GM12891 (cell line): ENCODE measurements around the gene SPATA18.

Experiments used
- PAX5 ChIP-seq: IDR thresholded peaks from 2 replicates; pipeline ENCODE4 v1.6.1; 2011; ENCODE audit warnings: low read length, moderate library complexity, mild to moderate bottlenecking; ENCODE audit not compliant: insufficient read depth, severe bottlenecking
- POLR2A ChIP-seq: IDR thresholded peaks from 2 replicates; pipeline ENCODE4 v1.6.1; 2011; ENCODE audit warnings: low read depth, low read length, control low read depth
- POLR2AphosphoS5 ChIP-seq: IDR thresholded peaks from 2 replicates; pipeline ENCODE4 v1.6.1; 2011; ENCODE audit warnings: low read depth, low read length, control low read depth

DNA sequence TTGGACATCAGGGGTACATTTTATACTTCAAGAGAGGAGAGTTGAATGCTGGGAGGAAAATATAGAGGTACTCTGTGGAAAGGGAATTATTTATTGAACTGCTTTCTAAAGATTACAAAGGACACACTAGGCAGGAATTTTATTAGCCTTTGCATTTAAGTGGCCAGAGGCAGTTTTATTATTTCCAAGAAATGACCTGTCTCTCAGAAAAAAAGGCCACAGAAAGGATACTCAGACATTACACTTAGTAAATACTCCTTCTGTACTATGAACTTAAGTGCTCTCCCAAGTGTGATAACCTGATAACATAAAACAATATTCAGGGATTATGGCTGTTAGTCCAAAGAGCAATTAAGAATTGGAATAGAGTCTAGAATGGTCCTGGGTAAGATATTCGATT lies 38.5 kb upstream of the SPATA18 start:
- TF ChIP-seq POLR2AphosphoS5, result no peak
- TF ChIP-seq POLR2A, result no peak
- TF ChIP-seq PAX5, result no peak
